HG03342 (cell line): ENCODE results near the gene LRP8.
A peak's percentile ranks its signal among the peaks of the same experiment; 100 is the strongest.
"Not testable (repeated sequence)": the region's sequence is repeated elsewhere in the genome, so short reads cannot be mapped to it uniquely, and the experiment has no call there.

ENCODE experiments used
- ATAC-seq: cut with Tn5 transposase; IDR thresholded peaks from one replicate; pipeline ENCODE4 v1.9.1; 2021; ENCODE audit warnings: mild to moderate bottlenecking, moderate library complexity; ENCODE audit not compliant: unreplicated experiment

The LRP8 gene

DNA sequence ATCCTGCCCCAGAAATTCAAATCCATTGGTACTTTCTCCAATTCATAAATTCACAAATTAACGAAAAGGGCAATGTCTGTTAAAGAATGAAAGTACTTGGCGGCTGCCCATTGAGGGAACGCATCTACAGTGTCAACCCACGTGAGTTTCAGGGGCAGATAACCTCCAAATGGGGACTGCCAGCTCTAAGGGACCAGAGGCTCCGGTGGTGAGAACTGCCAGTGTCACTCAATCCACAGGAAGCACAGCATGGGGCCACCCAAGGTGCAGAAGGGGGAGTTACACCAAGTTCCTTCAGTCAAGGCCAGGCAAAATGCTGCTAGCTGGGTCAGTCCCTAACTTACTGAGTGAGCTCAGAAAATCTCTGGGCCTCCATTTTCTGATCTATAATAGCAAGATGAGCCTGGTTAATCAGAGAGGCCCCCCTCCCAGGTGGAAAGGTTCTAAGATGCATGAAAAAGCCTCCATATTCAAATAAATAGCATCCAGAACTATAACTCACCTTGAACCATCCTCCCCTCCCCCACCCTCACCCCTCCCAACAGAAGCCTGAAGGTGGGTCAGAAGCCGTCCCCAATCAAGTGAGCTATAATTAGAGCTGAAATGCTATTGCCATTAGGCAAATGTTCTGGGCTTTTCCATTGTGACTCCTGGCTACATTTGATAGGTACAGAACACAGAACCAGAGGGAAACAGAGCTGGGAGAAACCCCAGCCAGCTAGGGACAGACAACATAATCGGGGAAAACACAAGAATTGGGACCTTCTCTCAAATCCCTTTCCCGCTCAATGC lies 41.7 kb downstream of the LRP8 start:
- no peak for ATAC-seq

DNA sequence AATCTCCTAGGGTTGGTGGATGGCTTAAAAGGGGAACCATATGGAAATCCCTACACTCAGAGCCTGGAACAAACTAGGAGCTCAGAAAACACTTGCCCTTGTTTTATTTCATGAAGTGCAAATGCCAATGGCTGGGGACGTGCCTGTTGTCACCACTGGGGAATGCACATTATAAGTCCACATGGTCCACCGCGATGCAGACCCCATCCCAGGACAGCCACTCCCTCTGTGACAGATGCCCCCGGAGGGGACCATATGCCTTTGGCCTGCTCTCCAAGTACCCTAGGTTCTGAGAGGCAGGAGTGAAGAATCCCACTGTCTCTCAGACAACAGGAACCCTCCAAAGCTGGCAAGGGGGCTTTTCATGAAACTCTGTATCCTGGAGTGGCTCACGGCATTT lies 42.3 kb downstream of the LRP8 start:
- no peak for ATAC-seq

DNA sequence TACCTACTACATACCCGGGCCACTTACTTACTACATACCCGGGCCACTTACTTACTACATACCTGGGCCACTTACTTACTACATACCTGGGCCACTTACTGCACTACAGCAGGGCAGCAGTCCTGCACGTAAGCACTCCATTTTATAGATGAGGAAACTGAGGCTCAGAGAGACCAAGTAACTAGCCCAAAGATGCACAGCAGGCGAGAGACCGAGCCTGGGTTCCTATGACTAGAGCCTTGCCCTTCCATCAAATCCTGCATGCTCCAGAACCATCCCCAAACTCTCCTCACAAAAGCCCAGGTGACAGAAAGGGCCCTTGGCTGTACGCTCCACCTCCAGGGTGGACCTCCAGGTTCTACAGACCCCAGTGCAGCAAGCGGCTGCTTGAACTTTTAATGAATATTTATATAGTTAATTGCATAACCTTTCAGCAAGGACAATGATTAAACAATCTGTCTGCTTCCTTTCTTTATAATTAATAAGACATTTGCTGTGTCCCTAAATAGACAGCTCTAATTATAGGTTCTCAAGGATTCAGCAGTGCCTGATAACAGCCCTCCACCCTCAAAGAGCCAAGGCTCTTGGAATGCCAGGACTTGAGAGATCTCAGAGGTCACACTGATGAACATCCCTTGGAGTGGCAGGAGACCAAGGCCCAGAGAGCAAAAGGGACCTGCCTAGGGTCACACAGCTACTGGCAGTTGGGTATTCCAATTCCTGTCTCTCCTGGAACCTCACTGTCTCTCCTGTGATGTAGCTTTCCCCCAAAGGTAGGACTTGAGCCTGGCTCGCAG lies 43.4 kb downstream of the LRP8 start:
- ATAC-seq: no peak

DNA sequence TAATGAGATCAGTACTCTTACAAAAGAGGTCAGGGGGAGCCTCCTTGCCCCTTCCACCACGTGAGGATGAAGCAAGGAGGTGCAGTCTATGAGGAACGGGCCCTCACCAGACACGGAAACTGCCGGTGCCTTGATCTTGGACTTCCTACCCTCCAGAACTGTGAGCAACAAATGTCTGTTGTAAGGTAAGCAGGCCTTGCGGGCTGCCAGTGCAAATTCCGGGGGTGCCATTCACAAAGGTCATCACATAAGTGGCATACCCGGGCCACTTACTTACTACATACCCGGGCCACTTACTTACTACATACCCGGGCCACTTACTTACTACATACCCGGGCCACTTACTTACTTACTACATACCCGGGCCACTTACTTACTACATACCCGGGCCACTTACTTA lies 44.7 kb downstream of the LRP8 start:
- ATAC-seq: not testable (repeated sequence)

DNA sequence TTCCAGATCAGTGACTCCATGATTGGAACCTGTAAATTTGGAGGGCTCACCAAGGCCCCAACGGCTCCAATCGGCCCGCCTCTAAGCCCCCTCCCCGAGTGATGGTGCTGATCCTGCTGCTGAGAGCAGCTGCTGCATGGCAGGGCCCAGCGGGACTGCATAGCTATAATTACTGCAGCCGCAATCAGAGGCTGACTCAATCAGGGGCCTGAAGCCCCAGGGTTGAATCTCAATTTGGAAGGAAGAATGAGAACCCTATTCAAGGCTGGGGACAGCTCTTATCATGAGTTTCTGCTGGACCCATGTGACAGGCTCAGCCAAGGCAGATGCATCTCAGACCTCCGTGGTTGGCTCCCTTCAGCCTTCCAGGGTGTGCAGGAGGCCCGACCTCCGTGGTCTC lies 46.7 kb downstream of the LRP8 start:
- no peak for ATAC-seq

DNA sequence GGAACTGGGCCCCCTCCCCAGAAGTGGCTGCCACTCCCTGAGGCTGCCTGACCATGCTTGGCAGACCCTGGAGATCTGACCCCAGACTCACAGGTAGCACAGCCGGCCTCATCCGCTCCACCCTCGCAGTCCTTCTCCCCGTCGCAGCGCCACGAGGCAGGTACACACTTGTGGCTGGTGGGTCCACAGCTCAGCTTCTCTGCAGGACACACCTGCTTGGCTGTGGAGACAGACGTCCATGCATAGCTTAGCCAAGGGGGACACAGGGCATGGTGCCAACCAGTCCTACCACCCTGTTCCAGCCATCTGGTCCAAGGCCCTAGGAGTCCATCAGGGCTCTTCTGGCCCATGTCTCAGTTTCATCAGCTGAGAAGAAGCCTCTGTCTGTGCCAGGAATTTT lies 47.4 kb downstream of the LRP8 start:
- ATAC-seq: no peak

DNA sequence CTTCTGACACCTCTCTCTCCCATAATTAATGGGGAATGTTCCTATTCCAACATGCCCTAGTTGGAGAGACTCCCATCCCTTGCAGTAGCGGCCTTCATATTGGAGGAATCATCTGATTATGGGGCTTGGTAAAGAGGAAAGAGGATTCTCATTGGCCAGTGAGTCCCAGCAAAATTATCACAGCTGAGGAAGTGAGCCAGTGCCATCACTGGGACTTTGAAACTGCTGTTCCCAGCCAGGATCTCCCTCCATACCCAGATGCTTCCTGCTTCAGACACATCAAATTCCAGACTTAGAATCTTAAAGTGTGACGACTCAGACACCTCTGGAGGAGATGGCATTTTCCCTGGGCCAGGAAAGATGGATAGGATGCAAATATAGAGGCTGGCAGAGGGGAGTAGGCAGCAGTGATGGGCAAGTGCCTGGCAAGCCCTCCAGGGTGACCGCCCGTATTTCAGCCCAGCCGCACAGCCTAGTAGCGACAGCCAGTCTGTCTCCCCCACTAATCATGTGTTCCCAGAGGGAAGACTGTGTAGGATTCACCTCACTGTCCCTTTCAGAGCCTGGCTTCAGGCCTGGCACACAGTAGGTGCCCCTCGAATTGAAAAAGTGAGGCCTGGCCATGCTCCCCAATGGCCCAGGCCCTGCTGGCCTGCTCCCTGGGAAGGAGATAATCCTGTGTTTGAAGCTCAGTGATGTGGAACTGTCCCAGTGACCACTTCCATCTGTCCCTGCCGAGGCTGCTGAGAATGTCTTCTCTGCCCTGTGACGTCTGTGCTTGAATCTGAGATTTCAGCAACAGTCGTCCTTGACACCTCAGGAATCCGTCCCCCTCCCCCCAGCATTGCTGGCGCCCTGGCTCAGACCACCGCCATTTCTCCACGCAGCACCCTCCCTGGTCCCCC lies 48.3 kb downstream of the LRP8 start:
- no peak for ATAC-seq

DNA sequence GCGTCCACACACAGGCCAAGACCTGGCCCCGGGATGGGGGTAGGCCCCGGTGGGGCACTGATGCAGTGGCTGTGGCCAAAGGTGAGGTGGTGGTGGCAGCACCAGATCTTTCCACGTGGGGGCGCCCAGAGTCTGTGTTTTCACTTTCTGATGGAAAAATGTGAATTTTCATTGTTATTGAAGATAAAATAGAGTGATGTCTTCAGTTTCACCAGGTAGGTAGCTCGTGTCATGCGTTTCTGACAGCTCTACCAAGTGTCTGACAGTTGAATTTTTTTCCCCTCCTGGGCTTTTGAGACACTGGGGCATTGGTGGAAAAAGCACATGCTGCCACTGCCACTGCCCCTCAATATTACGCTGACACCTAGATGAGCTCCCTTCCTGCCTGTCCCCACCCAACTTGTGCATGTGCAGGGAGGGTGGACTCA lies 49.6 kb downstream of the LRP8 start:
- peak; percentile 57 for ATAC-seq

DNA sequence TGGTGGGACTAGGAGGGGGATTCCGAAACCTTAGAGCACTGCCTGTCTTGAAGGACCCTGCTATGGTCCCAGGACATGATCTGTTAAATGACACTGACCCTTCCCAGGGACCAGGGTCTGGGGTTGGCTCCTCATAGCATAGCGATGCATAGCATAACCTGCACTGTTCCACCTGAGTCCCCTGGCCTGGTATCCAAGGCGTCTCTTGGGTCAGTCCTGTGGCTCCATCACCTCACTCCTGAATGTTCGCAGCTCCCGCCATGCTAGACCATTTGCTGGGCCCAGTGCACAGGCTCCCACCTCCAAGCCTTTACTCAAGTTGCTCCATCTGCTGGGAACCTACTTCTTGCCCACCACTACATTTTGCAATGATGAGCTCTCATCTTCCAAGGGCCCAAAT lies 50.5 kb downstream of the LRP8 start:
- no peak for ATAC-seq

DNA sequence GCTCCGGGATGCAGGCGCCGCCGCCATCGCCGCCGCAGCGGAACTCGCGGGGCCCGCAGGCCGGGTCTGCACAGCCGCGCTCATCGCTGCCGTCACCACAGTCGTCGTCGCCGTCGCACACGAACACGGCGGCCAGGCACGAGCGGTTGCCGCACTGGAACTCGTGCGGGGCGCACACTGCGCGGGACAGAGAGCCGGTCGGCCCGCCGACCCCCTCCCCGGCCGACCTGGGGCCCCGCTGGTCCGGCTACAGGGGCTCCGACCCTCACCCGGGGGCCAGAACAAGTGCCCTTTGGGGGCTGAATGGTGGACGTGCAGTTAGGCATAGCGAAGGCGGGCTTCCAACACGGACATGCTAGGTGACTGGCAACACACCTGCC lies 51.0 kb downstream of the LRP8 start:
- ATAC-seq: no peak

DNA sequence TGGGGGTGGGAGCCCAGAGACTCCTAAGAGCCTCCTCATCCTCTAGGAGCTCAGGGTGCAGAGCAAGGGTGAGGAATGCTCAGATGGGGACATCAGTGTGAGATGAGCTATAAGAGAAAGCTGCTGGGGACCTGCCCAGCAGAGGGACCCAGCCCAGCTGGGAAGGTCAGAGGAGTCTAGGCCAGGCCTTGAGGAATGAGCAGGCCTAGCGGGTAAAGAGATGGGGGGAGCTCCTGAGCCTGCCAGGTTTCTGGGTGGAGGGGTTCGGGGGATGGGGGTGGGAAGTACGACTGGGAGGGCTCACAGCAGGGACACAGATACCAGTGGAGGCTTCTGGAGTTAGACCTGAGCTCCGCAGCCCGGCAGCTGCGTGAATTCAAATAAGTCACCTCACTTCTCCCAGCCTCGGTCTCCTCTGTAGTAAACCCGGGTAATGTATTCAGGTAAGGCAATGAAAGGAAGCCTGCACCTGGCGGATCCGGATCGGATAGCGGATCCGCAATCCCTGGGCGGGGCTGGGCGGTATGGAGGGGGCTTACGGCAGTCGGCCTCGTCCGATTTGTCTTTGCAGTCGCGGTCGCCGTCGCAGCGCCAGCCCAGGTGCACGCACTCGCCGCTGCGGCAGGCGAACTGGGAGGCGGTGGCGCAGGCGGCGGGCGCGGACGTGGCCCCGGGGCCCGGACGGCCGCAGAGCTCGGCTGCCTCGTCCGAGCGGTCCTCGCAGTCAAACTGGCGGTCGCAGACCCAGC lies 51.5 kb downstream of the LRP8 start:
- ATAC-seq: no peak

DNA sequence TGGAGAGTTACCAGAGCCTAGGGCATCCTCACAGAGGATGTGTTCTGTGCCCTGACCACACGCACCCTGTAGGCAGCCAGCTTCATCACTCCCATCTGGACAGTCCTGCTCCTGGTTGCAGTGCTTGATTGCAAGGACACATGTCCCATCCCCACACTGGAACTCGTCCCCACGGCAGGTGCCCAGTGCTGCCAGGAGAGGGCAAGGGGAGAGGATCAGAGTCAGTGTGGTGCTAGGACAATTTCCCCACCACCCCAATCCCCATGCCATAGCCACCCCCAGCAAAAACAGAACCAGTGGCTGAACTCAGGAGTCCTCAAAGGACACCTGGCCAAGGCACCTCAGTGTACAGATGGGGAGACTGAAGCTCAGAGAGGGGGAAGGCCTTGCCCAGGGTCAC lies 52.3 kb downstream of the LRP8 start:
- no peak for ATAC-seq

DNA sequence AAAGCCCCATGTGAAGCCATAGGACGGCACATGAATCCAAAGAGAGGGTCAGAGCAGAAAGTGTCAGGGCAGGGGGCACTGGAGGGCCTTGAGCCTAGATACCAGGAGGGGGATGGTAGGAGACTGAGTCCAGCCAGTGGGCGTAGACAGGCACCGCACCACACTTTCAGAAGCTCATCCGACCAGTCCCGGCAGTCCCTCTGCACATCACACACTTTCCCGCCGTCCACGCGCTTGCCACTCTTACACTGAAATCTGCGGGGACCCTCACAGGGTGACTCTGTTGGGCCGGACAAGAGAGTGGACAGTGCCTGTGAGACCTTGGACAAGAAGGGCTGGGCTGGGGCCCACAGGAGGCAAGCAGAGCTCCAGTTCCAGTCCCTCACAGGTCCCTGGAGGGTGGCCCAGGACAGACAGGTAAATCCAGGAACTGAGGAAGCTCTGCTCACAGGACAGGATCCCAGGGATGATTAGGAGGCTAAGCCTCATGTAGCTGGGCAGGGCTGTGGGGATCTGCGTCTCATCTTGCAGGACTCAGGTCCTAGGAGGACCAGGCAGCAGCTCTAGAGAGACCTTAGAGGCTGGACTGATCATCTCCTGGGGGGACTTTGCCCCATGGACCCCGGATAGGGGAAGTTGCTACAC lies 53.2 kb downstream of the LRP8 start:
- ATAC-seq: no peak

DNA sequence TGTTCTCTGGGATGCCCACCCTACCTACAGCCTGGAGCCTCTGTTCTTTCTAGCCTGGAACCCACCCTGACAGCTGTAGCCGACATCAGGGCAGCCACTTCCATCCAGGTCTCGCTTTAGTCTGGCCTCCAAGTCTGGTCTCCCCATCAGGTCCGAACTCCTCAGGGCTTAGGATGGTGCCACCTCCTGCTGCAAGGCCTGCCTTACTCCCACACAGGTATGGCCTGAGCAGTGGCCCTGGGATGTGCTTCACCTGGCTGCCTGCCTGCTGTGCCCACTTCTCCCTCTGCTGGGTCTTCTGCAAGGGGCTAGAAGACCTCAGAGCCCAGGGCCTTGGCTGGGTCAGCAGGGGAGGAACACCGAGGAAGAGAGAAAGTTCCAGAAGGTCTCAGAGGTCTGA lies 53.8 kb downstream of the LRP8 start:
- ATAC-seq: no peak

DNA sequence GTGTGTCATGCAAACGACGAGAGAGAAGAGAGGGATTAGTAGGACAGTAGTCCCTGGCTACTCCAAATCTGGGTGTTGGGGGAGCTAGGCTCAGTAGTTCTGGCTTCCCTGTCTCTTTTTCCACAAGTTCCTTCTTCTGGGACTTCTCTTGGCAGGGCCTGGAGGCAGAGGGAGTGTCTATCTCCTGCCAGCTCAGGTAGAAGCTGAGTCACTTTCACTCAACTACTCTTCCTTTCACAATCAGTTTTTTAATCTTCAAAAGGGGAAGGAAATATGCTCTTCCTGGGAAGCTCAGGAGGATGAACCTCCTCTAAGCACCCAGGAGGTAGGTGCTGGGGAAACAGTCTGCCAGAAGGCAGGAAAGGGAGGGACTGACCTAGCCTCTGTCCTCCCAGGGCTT lies 54.3 kb downstream of the LRP8 start:
- ATAC-seq: no peak

DNA sequence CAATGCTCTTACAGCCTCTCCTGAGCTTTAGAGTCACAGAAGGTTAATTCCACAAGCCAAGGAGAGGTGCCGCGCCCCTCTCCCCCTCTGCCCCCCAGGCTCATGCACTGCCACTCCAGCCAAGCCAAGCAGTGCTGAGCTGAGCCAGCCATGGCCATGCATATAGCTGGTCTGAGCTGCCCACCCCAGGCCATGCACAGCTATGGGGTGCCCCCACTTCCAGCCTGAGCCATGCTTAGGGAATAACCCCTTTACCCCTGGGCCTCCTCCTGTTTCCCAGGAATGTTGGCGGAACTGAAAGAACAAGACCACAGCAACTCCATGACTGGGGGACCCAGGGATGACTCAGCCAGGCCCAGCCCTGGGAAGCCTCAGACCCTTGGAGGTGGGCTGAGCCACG lies 55.5 kb downstream of the LRP8 start:
- no peak for ATAC-seq

DNA sequence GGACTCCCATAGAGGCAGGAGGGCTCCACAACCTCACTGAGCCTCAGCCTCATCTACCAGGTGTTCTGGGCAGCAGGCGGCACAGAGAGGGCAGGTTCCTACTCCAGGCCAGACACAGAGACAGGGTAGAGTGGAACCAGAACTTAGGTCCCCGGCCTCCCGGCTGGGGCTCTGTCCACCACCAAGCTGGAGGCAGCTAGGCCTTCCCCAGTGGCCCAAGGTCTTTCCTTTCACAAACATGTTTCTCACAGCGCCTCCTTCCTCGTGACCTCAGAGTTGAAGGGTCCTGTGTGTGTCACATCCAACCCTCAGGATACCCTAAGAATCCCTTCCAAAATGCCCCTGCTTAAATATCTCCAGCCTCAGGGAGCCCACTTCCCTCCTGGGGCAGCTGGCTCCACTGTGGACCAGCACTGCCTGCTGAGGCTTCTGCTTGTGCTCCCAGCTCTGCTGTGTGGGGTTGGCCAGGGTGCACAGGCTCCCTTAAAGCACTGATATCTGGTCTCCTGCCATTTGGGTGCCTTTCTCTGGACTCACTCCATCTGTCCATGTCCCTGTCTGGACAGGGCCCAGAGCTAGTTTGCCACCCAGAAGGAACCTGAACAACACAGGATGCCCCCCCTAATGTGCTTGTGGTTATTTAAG lies 56.3 kb downstream of the LRP8 start:
- ATAC-seq: no peak

DNA sequence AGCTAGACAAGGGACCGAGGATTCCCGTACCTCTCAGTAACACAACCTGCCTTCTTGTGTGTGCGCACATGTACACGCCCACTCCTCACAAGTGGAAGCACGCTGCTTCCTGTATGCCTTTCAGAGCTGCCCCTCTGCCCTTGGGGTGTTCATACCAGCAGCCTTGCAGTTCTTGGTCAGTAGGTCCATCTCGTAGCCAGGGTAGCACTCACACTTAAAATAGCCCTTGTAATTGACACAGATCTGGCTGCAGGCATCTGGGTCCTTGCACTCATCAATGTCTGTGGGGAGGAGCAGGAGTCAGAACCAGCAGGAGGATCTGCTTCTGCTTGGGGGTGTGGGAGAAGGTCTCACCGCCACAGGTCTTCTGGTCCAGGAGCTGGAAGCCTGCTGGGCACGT lies 57.0 kb downstream of the LRP8 start:
- ATAC-seq: no peak

DNA sequence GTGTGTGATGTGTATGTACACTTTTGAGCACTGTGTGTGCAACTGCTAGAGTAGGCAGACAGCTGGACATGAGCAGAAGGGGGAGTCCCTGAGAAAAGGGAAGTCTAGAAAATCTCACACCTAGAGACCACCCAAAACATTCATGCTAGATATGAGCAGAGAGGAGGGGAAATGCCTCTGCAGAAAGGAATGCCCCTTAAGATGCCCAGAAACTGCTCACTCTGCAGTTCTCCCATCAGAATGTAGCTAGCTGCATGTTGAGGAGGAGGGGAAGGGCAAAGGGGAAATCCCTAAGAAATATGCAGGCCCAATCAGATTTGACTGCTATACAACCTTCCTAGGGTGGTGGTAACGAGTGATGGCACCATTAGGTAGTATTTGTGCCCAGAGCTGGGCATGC lies 57.8 kb downstream of the LRP8 start:
- ATAC-seq: no peak

DNA sequence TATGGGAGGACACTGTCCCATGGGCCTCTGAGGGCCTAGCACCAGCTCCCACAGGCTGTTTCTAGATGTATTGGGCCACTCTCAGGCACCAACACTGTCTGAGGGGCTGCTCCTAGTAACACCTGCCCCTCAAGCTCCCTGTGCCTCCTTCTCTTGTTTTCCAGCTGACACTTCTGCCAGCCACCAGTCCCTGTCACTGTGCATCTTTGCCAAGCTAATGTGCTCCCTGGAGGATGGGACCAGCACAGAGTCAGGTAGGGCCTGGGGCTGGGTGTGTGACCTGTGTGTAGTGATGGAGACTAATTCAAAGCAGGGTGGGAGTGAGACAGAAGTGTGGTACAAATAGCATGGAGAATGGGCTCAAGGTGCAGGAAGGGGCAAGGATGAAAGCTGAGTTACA lies 60.1 kb downstream of the LRP8 start:
- ATAC-seq: no peak
